GM03348 (cell line): ENCODE results near the gene BCL6.
A peak's percentile ranks its signal among the peaks of the same experiment; 100 is the strongest.
"Not testable (repeated sequence)": the region's sequence is repeated elsewhere in the genome, so short reads cannot be mapped to it uniquely, and the experiment has no call there.

ENCODE experiments used
- DNase-seq: peaks from one replicate; pipeline ENCODE4 v3.0.0; 2012; ENCODE audit warnings: low spot score

Gene BCL6

DNA sequence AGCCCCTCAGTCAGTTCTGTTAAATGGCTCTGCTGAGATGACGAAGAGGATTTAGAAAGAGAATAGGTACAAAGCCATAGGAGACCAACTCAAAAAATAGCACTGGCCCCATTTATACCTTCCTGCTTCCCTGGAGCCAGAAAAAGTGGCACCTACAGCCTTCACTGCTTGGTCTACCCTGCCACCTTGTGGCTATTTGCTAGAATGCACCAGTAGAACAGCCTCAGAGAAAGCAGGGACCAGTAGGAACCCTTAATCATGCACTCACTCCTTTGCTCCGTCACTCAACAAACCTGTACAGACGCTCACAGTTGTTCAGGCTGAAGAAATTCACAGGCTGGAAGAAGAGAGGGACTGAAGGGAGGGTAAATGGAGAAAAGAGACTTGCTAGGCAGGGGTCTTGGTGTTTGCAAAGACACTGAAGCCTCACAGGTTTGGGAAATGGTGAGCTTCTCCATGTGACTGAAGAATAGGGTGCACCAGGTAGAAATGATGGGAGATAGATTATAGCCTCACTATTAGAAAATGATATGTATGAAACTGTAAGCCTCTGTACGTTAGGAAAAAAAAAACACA, 30.8 kb downstream of the BCL6 start:
- peak; percentile 83 for DNase-seq

DNA sequence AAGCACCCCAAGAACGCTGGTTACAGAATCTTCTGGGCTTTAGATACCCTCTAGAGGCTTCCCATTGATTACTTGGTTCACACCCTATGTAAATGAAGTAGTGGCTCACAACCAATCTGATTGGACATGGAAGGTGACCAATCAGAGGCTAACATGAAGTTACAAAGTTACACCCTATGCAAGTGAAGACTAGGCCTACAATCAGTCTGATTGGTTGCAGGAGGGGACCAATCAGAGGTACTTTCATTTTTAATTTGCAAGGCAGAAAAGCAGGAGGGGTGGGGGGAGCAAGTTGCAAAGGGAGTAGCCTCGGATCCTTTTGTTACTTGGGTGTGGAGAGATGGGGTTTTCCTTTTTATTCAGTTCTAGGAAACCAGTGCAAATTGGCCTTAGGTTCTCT, 31.8 kb downstream of the BCL6 start:
- no peak for DNase-seq

DNA sequence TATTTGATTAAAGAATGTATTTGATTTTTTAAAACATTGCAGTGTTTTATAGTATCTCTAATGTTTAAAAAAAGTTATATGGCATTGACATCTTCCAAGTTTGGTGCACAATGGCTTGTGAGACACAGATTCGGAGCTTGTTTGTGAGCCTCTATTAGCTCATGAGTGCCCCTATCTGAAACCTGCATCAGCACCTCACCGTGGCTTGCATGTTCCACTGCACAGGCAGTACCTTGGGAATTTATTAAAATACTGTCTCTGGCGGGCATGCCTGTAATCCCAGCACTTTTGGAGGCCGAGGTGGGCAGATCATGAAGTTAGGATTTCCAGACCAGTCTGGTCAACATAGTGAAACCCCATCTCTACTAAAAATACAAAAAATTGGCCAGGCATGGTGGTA, 36.1 kb downstream of the BCL6 start:
- DNase-seq, result no peak

DNA sequence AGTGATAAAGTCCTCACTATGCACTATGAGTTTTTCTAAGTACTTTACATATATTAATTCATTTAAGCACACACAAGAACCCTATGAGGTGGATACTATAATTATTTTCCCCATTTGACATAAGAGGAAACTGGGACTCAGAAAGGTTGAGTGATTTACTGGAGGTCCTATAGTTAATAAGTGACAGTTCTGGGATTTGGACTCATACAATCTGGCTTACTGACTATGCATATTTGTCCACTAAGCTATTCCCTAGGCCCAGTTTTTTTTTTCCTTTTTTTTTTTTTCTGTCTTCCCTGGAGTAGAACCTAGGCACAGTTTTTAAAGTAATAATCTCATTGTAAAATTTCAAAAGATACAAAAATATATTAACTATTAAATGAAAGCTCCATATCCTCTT, 36.6 kb downstream of the BCL6 start:
- no peak for DNase-seq

DNA sequence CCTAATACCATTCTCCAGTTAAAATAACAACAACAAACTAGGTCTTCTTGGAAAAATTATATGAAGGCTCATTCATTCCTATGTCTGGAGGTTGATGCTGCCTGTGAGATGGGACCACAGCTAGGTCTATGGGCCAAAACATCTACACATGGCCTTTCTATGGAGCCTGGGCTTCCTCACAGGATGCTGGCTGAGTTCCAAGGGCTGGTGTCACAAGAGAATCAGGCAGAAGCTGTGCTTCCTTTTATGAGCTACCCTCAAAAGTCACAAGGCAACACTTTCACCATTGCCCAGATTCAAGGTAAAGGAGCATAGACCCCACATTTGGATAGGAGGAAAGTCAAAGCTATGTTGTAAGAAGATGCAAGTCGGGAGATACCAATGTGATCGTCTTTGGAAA, 38.3 kb downstream of the BCL6 start:
- no peak for DNase-seq

DNA sequence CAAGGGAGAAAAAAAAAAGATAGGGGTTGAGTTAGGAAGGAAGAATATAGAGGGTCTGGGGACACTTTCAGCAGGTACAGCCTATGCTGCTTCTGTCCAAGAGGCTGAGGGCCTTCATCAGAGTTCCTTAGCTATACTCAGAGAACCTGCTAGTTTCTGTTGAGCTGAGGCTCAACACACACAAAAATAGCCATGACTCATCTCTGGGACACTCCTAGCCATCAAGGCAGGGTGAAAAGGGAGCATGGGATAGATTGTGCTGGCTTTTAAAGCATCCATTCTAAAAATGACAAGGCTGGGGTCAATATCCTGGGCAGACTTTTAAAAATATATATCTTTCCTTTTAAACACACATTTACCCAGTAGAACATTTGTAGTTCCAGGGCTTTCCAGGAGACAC, 40.1 kb downstream of the BCL6 start:
- DNase-seq, result no peak

DNA sequence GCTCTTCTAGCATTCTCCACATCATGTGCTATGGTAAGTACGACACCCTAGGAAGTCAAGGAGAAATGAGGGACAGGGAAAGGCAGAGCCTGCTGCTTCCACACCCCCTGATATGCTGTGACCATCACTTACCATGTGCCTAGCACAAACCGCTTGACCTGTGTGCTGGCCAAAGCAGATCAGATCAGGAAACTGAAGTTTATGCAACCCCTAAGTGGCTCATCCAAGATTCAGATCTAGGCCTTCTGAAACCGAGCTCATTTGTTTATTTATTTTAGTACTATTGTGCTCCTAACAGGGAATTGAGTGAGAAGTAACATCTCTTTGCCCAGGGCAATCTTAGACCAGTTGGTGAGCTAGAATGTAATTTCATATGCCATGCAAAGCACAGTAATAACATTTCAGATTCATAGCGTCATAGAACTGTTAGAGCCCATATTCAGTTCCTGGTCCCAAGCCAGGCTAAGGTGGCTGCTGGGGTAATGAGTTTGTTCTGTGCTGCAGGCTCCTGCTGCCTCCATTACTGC, 42.7 kb downstream of the BCL6 start, which contains the start of gene RTP2:
Gene RTP2 (minus strand): TSS at position 51 of the 527 bp plus-strand sequence. CDS start 429 bp downstream, outside the sequence.
- no peak for DNase-seq

DNA sequence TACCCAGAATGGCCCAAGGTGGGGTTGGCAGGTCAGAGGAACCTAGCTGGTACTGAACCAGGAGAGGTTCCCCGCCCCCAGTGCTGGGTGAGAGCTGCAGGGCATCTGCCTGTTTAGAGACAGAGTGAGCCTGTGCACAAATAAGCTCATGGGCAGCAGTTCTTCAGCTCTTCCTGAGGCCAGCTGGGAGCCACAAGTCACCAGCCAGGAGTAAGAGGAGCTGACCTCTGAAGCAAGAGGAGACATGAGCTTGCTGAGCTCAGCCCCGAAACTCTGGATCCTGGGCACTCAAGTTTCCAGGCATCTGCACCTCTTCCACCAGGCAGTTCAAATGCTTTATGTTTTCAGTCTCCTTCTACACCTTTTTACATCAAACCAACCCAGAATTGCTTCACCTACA, 45.0 kb downstream of the BCL6 start:
- DNase-seq, result no peak

DNA sequence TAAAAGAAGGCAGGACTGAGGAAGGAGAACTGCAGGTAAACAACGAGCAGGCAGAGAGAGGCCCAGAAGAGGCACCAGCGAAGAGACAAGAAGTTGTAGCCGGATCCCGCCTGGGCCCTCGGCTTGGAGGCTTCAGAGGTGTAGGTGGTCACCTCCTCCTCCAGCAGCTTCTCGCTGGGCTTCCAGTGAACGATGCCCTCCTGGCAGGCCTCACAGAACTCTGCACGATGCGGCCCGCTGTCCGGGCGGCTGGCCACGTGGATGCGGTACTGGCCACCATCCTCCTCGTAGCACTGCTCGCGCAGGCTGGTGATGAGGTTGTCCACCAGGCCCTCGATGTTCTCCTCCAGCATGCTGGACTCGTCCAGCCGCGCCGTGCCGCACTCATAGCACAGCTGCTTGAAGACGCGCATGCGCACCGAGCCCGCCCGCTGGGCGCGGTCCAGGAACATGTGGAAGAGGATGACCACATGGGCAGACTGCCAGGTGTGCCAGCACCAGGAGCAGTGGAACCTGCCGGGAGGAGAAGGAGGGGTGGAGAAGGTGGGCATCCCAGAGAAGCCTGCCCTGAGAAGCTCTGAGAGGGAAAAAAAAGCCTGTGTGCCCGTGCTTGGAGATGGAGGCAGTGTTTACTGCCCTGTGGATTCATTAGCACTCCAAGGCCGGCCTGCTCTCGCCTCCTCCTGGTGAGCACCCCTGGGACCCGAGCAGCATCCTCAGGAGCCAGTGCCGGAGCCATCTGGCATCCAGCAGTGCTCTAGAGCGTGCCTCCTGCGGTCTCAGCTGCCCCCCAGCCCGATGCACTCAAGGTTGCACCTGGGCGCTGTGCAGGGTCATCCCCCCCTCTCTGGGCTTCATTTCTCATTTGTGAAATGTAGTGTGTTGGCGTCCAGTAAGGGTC, 46.5 kb downstream of the BCL6 start:
- DNase-seq, result no peak

DNA sequence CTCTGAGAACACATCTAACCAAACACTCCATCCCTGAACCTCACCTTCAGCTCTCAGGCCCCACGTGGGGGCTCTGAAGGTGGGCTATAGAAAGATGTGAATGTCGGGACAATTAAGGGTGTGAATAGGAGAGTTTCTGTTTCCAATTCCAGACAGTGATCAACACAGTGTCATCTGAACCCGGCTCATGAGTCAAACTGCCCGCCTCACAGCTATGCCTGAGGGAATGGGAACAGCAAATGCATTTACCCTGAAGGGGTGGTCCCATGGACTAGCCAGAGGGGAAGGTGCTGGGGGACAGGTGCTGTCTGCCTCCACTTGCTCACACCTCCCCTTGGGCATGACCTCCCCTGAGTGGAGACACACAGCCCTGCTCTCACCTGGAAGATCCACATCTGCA, 49.2 kb downstream of the BCL6 start:
- DNase-seq, result no peak

DNA sequence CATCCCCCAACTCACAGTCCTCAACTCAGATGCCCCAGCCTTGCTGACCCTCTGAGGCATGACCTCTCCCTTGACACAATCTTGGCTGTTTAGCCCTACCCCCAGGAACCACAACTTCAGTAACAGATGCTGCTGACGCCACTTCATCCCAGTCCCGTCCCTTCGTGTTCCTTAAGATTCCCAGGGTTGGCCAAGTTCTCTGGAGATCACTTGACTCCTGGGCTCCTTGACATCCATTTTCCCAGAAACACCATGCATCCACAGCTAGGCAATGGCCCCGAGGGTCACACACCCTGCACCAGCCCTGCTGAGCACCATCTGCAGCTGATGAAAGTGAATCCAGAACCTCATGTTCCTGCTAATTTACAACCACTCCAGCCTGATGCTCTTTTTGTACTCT, 49.8 kb downstream of the BCL6 start:
- no peak for DNase-seq

DNA sequence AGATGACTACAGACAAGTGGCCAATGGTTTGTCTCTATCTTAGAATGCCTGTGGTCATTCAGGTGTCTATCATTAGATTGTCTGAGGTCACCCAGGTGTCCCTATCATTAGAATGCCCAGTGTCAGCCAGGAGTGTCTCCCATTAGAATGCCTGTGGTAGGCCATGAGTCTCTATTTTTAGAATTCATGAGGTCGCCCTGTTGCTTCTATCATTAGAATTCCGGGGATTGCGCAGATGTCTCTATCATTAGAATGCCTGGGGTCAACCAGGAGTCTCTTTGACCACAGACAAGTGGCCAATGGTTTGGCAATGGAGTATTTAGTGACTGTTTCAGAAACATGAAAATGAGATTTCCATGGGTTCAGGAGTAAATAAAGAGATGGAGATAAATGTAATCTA, 50.5 kb downstream of the BCL6 start:
- DNase-seq, result no peak

DNA sequence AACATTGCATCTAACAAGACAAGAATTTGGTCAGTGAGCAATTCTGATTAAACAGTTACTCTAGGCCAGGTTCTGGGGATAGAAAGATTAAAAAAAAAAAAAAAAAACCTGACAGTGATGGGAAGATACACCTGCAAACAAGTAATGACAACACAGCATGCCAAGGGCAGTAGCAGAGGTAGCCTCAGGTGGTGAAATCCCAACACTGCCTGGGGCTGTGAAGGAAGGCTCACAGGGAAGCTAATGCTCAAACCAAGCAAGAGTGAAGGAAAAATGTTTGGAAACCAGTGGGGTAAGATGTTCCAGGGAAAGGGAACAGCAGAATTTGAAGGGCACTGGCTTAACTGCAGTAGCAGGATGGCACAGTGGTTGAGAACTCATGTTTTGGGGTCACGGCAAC, 51.8 kb downstream of the BCL6 start:
- DNase-seq, result no peak

DNA sequence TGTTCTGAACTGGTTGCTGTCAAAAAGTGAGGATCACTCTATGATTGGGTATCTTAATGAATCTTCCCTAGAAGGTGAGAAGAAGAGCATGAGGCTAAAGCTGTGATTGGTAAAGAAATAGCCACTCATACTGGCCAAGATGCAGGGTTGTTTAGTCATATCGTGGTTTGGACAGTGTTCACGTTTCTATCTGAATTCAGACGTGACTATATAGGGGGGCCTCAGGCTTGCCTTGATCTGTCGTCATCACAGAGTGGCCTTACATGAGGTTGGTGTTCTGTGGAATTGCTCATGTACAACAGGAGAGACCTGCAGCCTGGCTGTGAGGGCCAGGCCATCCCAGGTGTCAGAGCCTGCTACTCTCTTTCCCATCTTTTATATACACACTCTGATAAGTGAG, 55.3 kb downstream of the BCL6 start:
- DNase-seq, result peak; percentile 19

DNA sequence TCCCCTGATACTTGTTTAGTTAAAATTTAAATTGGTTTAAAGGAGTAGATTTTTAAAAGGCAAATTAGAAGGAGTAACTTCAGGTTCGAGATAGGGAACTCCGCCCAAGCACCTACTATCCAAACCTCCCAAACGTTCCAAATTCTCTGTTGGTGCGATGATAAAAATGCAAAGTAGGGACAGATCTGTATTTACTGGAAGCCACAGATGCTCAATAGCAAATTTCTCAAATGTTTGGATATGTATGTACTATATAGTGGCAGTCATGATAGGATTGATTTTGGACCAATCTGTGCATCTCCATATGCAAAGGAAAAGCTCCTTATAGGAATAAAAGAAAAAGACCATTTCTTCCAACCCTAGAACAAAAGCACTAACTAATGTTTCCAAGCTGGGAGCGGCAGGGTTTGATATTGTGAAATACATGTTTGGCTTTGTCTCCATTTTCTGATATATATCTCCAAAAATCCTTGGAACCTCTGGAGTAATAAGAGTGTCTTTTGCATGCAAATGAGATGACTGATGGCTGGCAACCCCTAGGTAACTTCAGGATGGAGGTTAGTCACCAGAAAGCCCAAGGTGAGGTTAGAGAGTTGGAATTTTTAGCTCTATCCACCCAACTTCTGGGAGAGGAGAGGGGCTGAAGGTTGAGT, 58.5 kb downstream of the BCL6 start:
- no peak for DNase-seq

DNA sequence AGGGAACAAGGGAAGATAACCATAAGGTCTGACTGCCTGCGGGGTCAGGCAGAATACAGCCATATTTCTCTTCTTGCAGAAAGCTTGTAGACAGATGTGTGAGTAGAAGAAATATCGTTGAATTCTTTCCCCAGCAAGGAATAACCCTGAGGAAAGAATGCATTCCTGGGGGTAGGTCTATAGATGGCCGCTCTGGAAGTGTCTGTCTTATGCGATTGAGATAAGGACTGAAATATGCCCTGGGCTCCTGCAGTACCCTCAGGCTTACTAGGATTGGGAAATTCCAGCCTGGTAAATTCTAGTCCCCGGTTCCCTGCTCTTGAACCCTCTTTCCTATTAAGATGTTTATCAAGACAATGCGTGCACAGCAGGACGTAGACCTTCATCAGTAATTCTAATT, 59.3 kb downstream of the BCL6 start:
- no peak for DNase-seq

DNA sequence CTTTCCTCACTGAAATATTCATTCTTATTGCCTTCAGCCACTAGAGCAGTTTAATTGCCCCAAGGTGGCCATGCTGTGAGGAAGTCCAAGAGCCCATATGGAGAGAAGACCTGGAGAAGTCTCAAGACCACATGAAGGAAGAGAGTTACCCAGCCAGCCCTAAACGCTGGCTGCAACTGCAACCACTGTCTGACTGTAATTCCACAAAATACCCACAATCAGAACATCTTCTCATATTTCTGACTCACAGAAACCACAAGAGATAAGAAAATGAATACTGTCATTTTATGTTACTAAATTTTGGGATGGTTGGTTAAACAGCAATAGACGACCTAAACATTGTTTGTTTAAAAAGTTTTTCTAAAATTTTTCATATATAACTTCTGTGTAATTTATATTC, 60.4 kb downstream of the BCL6 start:
- no peak for DNase-seq

DNA sequence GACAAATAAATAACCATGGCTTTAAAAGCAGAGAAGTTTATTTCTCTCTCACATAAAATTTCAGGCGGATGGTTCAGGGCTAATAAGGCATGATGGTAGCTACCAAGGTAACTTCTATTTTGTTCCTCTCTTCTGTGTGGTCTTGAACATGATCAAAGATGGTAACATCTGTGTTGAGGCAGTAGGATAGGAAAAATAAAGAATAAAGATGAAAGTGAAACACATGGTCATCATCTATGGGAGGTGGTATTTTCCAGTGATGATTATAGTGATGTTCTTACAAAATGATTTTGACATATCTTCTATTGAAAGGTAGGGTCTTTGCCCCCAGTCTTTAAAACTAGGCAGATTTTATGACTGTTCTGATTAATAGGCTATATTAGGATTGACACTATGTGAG, 60.8 kb downstream of the BCL6 start:
- DNase-seq, result no peak

DNA sequence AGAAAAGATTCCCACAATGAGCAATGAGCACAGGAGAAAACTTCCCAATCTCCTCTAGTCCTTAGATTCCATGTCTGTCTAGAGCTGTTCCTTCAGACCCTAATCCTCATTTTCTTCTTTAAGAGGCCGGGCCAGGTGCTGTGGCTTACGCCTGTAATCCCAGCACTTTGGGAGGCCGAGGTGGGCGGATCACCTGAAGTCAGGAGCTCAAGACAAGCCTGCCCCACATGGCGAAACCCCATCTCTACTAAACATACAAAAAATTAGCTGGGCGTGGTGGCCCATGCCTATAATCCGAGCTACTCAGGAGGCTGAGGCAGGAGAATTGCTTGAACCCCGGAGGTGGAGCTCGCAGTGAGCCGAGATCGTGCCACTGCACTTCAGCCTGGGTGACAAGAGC, 63.5 kb downstream of the BCL6 start:
- DNase-seq, result not testable (repeated sequence)

DNA sequence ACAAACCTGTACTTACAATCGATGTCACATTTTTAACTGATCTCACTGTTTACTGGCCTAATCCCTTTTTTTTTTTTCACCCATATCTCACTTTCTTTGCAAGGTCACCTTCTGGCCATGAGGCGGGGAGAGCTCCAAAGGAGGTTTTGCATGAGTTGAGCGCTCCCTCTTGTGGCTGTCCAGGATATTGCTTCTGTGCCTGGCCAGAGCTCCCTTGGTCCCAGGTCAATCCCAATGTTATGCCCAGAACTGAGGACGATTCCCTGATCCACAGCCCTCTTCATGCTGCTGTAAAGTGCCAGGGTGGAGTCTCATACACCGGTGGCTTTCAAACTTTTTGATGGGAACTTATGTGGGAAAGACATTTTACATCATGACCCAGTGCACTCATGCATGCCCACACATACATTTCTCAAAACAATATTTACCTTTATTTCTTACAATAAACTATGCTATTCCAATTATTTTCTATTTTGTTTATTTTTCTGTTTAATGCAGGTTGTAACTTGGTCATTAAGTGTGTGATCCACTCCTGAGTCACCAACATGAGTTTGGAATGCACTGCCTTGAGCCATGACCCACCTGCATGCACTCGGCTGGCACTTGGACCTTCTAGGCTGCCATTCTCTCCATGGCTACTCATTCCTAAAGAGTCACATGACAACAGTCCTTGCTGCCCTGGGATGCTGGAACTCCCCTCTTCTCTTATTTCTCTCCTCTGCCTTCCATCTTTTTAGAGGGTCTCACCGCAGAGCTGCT, 65.5 kb downstream of the BCL6 start:
- peak; percentile 84 for DNase-seq

DNA sequence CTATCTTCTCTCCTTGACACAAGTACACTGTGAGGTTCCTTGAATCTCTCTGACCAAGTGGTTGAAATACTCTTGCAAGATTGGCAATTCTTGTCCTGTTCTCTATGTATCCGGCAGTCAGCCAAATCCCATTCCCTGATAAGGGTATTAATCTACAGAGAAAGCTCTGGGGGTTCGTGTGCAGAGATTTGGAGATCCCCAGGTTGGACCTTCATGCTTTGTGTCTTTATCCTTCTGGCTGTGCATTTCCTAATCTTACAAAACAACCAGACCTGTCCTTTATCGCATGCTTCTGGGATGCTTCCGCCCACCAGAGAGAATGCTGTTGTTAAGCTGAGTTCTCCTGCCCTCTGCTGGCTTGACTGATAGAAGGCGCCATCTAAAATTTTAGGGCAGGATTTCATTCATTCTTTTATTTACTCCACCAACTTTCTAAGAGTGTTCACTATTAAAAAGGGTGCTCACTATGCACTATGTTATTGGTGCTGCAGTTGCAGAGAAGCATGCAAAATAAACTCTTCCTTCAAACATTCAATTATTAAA, 66.5 kb downstream of the BCL6 start:
- DNase-seq, result peak; percentile 74

DNA sequence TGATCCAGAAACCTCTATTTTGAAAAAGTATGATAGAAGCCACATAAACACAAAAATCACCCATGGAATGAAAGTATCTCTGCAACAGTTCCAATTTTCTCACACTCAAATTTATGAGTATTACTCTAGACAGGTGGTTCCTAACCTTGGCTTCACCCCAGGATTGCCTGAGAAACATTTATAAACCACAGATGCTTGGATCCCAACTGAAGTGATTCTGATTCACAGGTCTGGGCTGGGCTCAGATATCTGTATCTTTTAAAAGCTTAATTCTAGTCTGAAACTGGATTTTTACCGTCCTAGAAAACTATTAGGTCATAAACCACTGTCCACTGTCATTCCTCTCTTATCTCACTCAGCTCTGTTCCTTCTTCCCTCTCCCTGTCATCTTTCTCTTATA, 67.7 kb downstream of the BCL6 start:
- DNase-seq, result no peak
